GM13976 (cell line): ENCODE data around the gene NLGN1.
"Not testable (repeated sequence)": the region's sequence is repeated elsewhere in the genome, so short reads cannot be mapped to it uniquely, and the experiment has no call there.

Experiments
- DNase-seq: peaks from one replicate; pipeline ENCODE4 v3.0.0; 2012; ENCODE audit warnings: low spot score
- CTCF ChIP-seq: IDR thresholded peaks from 2 replicates; pipeline ENCODE4 v1.5.1; 2012; ENCODE audit warnings: borderline replicate concordance, mild to moderate bottlenecking; ENCODE audit not compliant: insufficient read depth; ENCODE audit errors: extremely low read depth, missing control alignments, control extremely low read depth
- in situ Hi-C: fragments of 300-500 bp; cut with MboI; formaldehyde crosslinking; loops from one replicate; pipeline ENCODE4 v1.12.0; 2022; ENCODE audit warnings: low sequenced_read_pairs, mixed read lengths, inconsistent platforms; ENCODE audit not compliant: unreplicated experiment

NLGN1 gene

DNA sequence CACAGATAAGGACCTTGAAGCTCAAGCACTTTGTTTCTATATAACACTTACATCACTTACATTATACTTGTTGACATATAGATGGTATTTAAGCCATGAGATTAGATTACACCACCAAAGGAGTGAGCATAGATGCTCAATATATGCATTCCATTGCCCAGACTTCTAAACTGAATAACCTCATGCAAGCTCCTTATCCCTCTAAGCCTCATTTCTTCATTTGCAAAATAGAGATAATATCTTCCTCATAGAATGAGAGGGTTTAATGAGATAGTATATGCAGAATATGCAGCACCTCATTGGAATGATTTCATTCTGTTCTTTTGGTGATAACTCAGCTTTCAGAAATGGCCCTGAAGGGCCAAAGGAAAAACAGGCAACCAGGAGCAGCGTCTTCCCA lies 18.5 kb downstream of the NLGN1 start:
- in situ Hi-C loops = no loop called here
- TF ChIP-seq CTCF = no peak
- no peak for DNase-seq

DNA sequence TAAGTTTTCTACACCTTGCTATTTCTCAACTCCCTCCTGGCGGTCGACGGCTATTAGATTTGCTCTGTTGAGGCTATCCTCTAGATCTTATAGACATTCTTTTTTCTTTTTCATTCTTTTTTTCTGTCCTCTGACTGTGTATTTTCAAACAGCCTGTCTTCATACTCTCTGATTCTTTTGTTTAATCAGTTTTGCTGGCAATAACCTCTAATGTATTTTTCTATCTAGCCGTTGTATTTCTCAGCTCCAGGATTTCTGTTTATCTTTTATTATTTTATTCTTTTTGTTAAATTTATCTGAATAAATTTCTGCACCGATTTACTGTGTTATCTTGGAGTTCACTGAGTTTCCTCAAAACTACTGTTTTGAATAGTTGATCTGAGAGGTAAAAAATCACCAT lies 31.5 kb downstream of the NLGN1 start:
- in situ Hi-C loops = no loop called here
- DNase-seq = no peak
- no peak for TF ChIP-seq CTCF

DNA sequence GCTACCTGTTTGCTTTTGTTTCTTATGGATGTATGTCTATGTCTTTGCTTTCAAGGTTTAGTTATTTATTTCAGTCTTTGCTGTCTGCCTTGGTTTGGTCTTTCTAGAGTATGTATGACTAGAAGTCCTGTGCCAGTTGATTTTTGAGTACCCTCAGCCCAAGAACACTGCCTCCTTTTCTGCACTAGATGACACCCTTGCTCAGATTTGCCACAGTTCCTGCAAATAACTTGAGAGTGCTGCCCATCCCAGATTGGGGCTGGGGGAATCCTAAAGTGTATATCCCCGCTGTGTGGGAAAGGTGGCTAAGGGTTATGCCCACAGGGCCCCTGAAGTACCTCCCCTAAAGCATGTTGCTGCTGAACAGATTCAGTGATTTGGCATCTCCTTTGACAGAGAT lies 32.0 kb downstream of the NLGN1 start:
- in situ Hi-C loops = no loop called here
- TF ChIP-seq CTCF = no peak
- no peak for DNase-seq

GRCh38 chr3:173430576-173430975 lies 33.0 kb downstream of the NLGN1 start:
- no peak for DNase-seq
- no peak for TF ChIP-seq CTCF
- in situ Hi-C loops = no loop called here

DNA sequence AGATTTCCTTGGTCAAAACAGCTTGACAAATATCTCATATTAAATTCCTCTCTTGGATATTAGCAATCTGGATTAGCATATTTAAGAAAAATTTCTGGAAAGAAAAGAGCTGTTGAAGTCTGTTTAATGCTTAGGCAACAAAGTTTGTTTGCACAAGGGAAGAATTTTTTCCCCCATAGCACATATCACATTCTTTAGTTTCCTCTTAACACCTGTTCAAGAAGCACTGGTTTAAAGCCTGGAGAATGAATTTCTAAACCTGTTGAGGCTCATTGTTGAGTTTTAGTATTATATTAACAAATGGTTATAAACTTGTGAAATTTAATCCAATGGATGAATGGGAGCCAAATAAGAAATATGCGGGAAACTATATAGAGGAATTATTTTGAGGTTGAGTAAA lies 41.5 kb downstream of the NLGN1 start:
- no peak for DNase-seq
- no peak for TF ChIP-seq CTCF
- in situ Hi-C loops = no loop called here

GRCh38 chr3:173440514-173440913 lies 43.0 kb downstream of the NLGN1 start:
- no peak for DNase-seq
- no peak for TF ChIP-seq CTCF
- in situ Hi-C loops = no loop called here

DNA sequence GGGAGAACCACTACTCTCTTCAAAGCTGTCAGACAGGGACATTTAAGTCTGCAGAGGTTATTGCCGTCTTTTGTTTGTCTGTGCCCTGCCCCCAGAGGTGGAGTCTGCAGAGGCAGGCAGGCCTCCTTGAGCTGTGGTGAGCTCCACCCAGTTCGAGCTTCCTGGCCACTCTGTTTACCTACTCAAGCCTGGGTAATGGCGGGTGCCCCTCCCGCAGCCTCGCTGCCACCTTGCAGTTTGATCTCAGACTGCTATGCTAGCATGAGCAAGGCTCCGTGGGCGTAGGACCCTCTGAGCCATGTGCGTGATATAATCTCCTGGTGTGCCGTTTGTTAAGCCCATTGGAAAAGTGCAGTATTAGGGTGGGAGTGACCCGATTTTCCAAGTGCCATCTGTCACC lies 54.0 kb downstream of the NLGN1 start:
- in situ Hi-C loops, DNase-seq: not testable (repeated sequence)
